PFSK-1 (cell line): ENCODE data around the gene TXNIP.

Experiments used
- FOXP2 ChIP-seq: optimal IDR thresholded peaks from 2 replicates; pipeline ENCODE3; 2011; ENCODE audit warnings: borderline replicate concordance, control low read depth, inconsistent platforms; ENCODE audit not compliant: insufficient read depth; ENCODE audit errors: extremely low read length, extremely low read depth
- POLR2AphosphoS5 ChIP-seq: IDR thresholded peaks from 2 replicates; pipeline ENCODE4 v1.6.1; 2012; ENCODE audit warnings: low read depth, mild to moderate bottlenecking, control low read depth, low read length, moderate library complexity
- SIN3A ChIP-seq: IDR thresholded peaks from 2 replicates; pipeline ENCODE4 v1.6.1; 2012; ENCODE audit warnings: mild to moderate bottlenecking, low read length, moderate library complexity, borderline replicate concordance; ENCODE audit not compliant: insufficient read depth
- TAF1 ChIP-seq: IDR thresholded peaks from 2 replicates; pipeline ENCODE4 v1.6.1; 2012; ENCODE audit warnings: low read length, control low read depth, borderline replicate concordance; ENCODE audit not compliant: insufficient read depth
- TF ChIP-seq, protein P1 (sequence below), 2 experiments: IDR thresholded peaks; 2 replicates each; pipeline versions ENCODE4 v1.6.1 to v1.8.0; 2011 to 2012; ENCODE audit warnings: low read depth in 2 of 2, low read length in 2 of 2, control low read depth in 1 of 2, inconsistent platforms in 1 of 2, mild to moderate bottlenecking in 1 of 2, moderate library complexity in 1 of 2; ENCODE audit not compliant: insufficient read depth in 1 of 2

Gene TXNIP

GRCh38 chr1:145953861-145954260 lies 42.5 kb downstream of the TXNIP start:
- TF ChIP-seq, protein P1, sequence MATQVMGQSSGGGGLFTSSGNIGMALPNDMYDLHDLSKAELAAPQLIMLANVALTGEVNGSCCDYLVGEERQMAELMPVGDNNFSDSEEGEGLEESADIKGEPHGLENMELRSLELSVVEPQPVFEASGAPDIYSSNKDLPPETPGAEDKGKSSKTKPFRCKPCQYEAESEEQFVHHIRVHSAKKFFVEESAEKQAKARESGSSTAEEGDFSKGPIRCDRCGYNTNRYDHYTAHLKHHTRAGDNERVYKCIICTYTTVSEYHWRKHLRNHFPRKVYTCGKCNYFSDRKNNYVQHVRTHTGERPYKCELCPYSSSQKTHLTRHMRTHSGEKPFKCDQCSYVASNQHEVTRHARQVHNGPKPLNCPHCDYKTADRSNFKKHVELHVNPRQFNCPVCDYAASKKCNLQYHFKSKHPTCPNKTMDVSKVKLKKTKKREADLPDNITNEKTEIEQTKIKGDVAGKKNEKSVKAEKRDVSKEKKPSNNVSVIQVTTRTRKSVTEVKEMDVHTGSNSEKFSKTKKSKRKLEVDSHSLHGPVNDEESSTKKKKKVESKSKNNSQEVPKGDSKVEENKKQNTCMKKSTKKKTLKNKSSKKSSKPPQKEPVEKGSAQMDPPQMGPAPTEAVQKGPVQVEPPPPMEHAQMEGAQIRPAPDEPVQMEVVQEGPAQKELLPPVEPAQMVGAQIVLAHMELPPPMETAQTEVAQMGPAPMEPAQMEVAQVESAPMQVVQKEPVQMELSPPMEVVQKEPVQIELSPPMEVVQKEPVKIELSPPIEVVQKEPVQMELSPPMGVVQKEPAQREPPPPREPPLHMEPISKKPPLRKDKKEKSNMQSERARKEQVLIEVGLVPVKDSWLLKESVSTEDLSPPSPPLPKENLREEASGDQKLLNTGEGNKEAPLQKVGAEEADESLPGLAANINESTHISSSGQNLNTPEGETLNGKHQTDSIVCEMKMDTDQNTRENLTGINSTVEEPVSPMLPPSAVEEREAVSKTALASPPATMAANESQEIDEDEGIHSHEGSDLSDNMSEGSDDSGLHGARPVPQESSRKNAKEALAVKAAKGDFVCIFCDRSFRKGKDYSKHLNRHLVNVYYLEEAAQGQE (IDR thresholded peaks at IDR 0.05; ENCODE audit: insufficient read depth in 1 of 2, low read depth in 2 of 2, low read length in 2 of 2), result no peak
- TF ChIP-seq TAF1 (no peak), SIN3A (no peak), POLR2AphosphoS5 (no peak), FOXP2 (no peak)

DNA sequence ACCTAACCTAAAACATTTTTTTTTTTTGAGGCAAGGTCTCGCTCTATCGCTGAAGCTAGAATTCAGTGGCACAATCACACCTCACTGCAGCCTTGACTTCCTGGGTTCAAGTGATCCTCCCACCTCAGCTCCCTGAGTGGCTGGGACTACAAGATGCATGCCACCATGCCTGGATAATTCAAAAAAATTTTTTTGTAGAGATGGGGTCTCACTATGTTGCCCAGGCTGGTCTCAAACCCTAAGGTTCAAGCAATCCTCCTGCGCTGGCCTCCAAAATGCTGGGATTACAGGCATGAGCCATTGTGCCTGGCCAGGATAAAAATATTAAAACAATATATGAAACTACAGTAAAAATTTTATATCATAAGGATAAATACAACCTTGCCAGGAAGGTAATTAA lies 43.5 kb downstream of the TXNIP start:
- TF ChIP-seq, protein P1 (IDR thresholded peaks at IDR 0.05; ENCODE audit: insufficient read depth in 1 of 2, low read depth in 2 of 2, low read length in 2 of 2), result no peak
- no peak for TF ChIP-seq TAF1
- TF ChIP-seq POLR2AphosphoS5, result no peak
- no peak for TF ChIP-seq FOXP2
- no peak for TF ChIP-seq SIN3A

- TF ChIP-seq FOXP2 (no peak), TAF1 (no peak), SIN3A (no peak), POLR2AphosphoS5 (no peak)
- TF ChIP-seq, protein P1 (IDR thresholded peaks at IDR 0.05; ENCODE audit: insufficient read depth in 1 of 2, low read depth in 2 of 2, low read length in 2 of 2), result no peak
These were observed 44.9 kb downstream of the TXNIP start for GRCh38 chr1:145951526-145951925.

DNA sequence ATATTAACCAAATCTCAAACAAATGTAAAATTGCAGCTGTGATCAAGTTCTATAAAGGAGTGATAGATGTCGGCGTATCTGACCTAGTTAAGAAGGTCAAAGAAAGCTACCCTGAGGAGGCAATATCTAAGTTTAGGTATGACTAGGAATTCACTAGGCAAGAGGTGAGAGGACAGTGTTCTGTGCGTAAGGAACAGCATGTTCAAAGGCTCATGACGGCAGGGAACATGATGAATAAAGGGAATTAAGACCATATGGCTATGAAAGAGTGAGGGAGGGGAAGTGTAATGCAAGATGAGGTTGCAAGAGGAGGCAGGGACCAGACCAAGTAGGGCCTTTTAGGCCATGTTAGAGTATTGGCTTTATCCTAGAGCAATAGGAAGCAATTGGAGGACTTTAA lies 47.2 kb downstream of the TXNIP start:
- TF ChIP-seq TAF1 (no peak), SIN3A (no peak), FOXP2 (no peak), POLR2AphosphoS5 (no peak)
- TF ChIP-seq, protein P1 (IDR thresholded peaks at IDR 0.05; ENCODE audit: insufficient read depth in 1 of 2, low read depth in 2 of 2, low read length in 2 of 2), result no peak

- TF ChIP-seq POLR2AphosphoS5 (no peak), TAF1 (no peak), FOXP2 (no peak), SIN3A (no peak)
- TF ChIP-seq, protein P1 (IDR thresholded peaks at IDR 0.05; ENCODE audit: insufficient read depth in 1 of 2, low read depth in 2 of 2, low read length in 2 of 2), result no peak
These were observed 48.8 kb downstream of the TXNIP start for GRCh38 chr1:145947551-145947950.
